Suprapubic skin (tissue), 4 donors: Measurements from ENCODE around the gene SLC37A1. TPM values are rescaled to one million over a fixed set of nuclear protein-coding genes. Genes with fewer than 3 reads are reported as not detected.

Experiments
- DNase-seq, 2 donors: peaks; one replicate each; pipeline ENCODE4 v3.0.0-alpha.2; 2019; ENCODE audit warnings: low spot score in 2 of 2
- H3K27ac ChIP-seq: fragments of 200-600 bp; sonication (generic); one replicate; pipeline ENCODE4 v1.5.1; 2019
- H3K27me3 ChIP-seq: fragments of 200-600 bp; sonication (generic); one replicate; pipeline ENCODE4 v1.5.1; 2019
- H3K36me3 ChIP-seq: fragments of 200-600 bp; sonication (generic); one replicate; pipeline ENCODE4 v1.5.1; 2019
- H3K4me1 ChIP-seq: fragments of 200-600 bp; sonication (generic); one replicate; pipeline ENCODE4 v1.5.1; 2019
- H3K4me3 ChIP-seq: fragments of 200-600 bp; sonication (generic); one replicate; pipeline ENCODE4 v1.5.1; 2019; ENCODE audit warnings: mild to moderate bottlenecking
- H3K9me3 ChIP-seq: fragments of 200-600 bp; sonication (generic); one replicate; pipeline ENCODE4 v1.5.1; 2019
- EP300 ChIP-seq: sonication (generic); formaldehyde crosslinking; IDR thresholded peaks from one replicate; pipeline ENCODE4 v1.6.1; 2017; ENCODE audit warnings: antibody characterized with exemption
- POLR2A ChIP-seq, 2 donors: fragments of 450-650 bp; IDR thresholded peaks; one replicate each; pipeline ENCODE4 v1.6.1; 2017; ENCODE audit warnings: antibody characterized with exemption in 2 of 2, mild to moderate bottlenecking in 2 of 2, moderate library complexity in 2 of 2
- POLR2AphosphoS5 ChIP-seq, 3 donors: sonication (generic); formaldehyde crosslinking; IDR thresholded peaks; one replicate each; pipeline ENCODE4 v1.6.1; 2017; ENCODE audit warnings: antibody characterized with exemption in 3 of 3
- WGBS: methylation state at CpG from one replicate; pipeline ENCODE4 v1.1.5; 2018; 5-methylcytosine and 5-hydroxymethylcytosine counted together
- total RNA-seq, 4 donors: library from RNA; depleted of rRNA; stranded (reverse); fragments of >200 nt; gene quantifications; one replicate each; pipeline ENCODE4 v1.1.0, GENCODE V29; 2016
- TF ChIP-seq, protein P1 (sequence below), 2 donors: fragments of 200-600 bp in 1 of 2; fragments of 450-650 bp in 1 of 2; sonication (generic) in 1 of 2; IDR thresholded peaks; one replicate each; pipeline ENCODE4 v1.5.1; 2016 to 2019; ENCODE audit warnings: antibody characterized with exemption in 2 of 2, mild to moderate bottlenecking in 1 of 2, moderate library complexity in 1 of 2

The SLC37A1 gene
- total RNA-seq, 4 donors from 2014 or later = 10.2 to 23.1 (median 19.6) TPM

DNA sequence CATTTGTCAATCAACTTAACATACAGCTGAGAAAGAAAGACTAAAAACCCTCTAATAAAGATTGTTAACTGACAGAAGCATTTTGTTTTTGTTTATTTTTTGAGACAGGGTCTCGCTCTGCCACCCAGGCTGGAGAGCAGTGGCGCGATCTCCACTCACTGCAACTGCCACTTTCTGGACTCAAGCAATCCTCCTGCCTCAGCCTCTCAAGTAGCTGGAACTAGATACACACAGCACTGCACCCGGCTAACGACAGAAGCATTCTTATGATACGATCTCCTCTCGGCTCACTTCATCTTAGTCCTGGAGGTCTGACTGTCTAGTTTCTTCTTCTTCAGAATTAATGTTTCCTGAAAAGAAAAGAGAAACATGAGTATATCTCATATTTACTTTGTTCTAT is 41.1 kb upstream of the SLC37A1 start:
- Histone ChIP-seq H3K36me3 (no peaks in the 10 kb centered on the region), H3K4me3 (no peak overlapping the region), H3K27me3 (no peaks in the 10 kb centered on the region), H3K27ac (no peak overlapping the region), H3K9me3 (no peaks in the 10 kb centered on the region), H3K4me1 (peaks cover 19% of the 10 kb centered on the region)
- peak in 1 of 2 donors; percentile 55 for DNase-seq
- 92% methylated on average over 7 of the region's 7 CpGs for WGBS
- TF ChIP-seq EP300 = no peak
- TF ChIP-seq, protein P1, sequence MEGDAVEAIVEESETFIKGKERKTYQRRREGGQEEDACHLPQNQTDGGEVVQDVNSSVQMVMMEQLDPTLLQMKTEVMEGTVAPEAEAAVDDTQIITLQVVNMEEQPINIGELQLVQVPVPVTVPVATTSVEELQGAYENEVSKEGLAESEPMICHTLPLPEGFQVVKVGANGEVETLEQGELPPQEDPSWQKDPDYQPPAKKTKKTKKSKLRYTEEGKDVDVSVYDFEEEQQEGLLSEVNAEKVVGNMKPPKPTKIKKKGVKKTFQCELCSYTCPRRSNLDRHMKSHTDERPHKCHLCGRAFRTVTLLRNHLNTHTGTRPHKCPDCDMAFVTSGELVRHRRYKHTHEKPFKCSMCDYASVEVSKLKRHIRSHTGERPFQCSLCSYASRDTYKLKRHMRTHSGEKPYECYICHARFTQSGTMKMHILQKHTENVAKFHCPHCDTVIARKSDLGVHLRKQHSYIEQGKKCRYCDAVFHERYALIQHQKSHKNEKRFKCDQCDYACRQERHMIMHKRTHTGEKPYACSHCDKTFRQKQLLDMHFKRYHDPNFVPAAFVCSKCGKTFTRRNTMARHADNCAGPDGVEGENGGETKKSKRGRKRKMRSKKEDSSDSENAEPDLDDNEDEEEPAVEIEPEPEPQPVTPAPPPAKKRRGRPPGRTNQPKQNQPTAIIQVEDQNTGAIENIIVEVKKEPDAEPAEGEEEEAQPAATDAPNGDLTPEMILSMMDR (IDR thresholded peaks at IDR 0.05) = no peak
- no peak for TF ChIP-seq POLR2A (IDR thresholded peaks at IDR 0.05)
- TF ChIP-seq POLR2AphosphoS5 (IDR thresholded peaks at IDR 0.05) = no peak

DNA sequence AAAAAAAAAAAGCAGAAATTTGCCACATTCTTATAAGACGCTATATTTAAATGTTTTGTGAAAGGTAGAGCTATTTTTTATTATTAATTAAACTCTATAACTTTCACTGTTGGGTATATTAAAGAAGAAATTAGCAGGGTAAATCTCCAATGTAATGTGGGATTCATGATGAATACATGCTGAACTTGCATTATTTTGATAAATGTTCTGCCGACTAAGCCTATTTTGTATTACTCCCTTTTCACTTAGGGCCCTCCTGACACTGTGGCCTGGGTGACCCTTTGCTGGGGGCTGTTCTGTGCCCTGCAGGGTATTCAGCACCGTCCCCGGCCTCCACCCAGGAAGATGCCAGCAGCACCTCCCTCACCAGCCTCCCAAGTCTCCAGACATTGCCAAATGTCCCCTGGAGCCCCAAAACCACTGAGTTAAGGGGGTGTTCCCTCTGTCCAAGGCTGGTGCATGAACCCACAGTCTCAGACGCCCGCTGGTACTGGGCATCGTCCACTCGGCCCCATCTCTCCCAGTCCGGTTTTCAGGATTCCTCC is 40.1 kb upstream of the SLC37A1 start:
- WGBS = 79% methylated on average over 9 of the region's 9 CpGs
- H3K27me3 ChIP-seq = no peaks in the 10 kb centered on the region
- TF ChIP-seq EP300 (no peak), POLR2AphosphoS5 (IDR thresholded peaks at IDR 0.05) (no peak), POLR2A (IDR thresholded peaks at IDR 0.05) (no peak)
- TF ChIP-seq, protein P1 (IDR thresholded peaks at IDR 0.05) = no peak
- H3K4me1 ChIP-seq = peaks cover 19% of the 10 kb centered on the region
- H3K27ac ChIP-seq = no peak overlapping the region
- no peaks in the 10 kb centered on the region for H3K36me3 ChIP-seq
- no peaks in the 10 kb centered on the region for H3K9me3 ChIP-seq
- H3K4me3 ChIP-seq = no peak overlapping the region
- DNase-seq = peak in 1 of 2 donors; percentile 49

DNA sequence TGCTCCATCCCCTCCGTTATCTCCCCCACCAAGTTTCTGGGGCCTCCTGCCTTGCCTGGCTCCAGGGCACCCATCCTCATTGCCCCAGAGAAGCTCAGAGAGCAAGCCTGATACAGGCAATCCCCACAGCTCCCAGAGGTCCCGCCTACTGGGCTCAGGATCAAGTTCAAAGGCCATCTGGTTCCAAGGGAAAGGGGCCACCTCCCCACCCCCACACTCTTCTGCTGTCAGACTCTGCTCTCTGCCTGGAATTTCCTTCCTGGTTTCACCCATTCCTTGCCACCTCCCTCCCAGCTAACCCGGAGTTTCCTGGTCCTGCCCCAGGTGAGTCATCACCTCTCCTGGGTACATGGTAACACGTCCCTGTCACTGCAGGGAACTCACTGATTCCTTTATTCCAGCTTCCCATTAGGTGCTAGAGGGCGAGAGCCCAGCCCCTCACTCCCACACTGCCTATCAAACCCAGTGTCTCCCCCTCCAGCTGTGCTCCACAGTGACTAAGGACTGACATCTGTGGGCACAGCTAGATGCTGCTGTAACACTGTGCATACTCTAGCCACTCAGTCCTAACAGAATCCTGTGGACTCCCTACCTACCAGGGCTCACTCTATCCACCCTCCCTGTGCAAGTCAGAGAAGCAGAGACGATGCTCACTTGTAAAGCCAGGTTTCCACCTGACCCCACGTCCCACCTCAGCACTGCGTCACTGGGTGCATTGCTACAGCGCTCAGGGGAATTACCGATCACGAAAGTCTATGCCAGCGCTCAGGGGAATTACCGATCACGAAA is 39.4 kb upstream of the SLC37A1 start:
- peak in 1 of 2 donors; percentile 58 for DNase-seq
- 33% methylated on average over 14 of the region's 14 CpGs for WGBS
- H3K9me3 ChIP-seq = no peaks in the 10 kb centered on the region
- peaks cover 16% of the 10 kb centered on the region for H3K4me1 ChIP-seq
- no peaks in the 10 kb centered on the region for H3K27me3 ChIP-seq
- no peak for TF ChIP-seq POLR2A (IDR thresholded peaks at IDR 0.05)
- TF ChIP-seq, protein P1 (IDR thresholded peaks at IDR 0.05) = no peak
- TF ChIP-seq EP300 = no peak
- no peak overlapping the region for H3K27ac ChIP-seq
- H3K36me3 ChIP-seq = no peaks in the 10 kb centered on the region
- H3K4me3 ChIP-seq = no peak overlapping the region

DNA sequence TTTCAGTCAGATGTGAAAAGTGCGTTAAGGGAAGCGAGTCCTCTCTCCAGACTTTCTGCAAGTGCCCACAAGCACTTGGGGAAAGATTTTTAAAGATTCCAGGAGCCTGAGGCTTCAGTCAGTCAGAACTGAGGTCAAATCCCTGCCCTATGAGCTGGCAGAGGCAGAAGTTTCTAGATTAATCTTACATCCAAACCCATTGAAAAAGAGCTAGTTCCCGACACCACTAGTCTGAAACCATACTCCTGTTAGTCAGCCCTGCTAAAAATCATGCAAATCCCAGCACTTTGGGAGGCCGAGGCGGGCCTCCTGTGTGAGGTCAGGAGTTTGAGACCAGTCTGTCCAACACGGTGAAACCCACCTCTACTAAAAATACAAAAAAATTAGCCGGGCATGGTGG is 38.6 kb upstream of the SLC37A1 start:
- TF ChIP-seq POLR2AphosphoS5 (IDR thresholded peaks at IDR 0.05) = no peak
- TF ChIP-seq POLR2A (IDR thresholded peaks at IDR 0.05) = no peak
- TF ChIP-seq, protein P1 (IDR thresholded peaks at IDR 0.05) = no peak
- TF ChIP-seq EP300 = no peak
- Histone ChIP-seq H3K4me3 (no peak overlapping the region), H3K4me1 (peaks cover 16% of the 10 kb centered on the region), H3K27me3 (no peaks in the 10 kb centered on the region), H3K9me3 (no peaks in the 10 kb centered on the region), H3K36me3 (no peaks in the 10 kb centered on the region), H3K27ac (no peak overlapping the region)
- 74% methylated on average over 7 of the region's 7 CpGs for WGBS
- peak in 1 of 2 donors; percentile 9 for DNase-seq

DNA sequence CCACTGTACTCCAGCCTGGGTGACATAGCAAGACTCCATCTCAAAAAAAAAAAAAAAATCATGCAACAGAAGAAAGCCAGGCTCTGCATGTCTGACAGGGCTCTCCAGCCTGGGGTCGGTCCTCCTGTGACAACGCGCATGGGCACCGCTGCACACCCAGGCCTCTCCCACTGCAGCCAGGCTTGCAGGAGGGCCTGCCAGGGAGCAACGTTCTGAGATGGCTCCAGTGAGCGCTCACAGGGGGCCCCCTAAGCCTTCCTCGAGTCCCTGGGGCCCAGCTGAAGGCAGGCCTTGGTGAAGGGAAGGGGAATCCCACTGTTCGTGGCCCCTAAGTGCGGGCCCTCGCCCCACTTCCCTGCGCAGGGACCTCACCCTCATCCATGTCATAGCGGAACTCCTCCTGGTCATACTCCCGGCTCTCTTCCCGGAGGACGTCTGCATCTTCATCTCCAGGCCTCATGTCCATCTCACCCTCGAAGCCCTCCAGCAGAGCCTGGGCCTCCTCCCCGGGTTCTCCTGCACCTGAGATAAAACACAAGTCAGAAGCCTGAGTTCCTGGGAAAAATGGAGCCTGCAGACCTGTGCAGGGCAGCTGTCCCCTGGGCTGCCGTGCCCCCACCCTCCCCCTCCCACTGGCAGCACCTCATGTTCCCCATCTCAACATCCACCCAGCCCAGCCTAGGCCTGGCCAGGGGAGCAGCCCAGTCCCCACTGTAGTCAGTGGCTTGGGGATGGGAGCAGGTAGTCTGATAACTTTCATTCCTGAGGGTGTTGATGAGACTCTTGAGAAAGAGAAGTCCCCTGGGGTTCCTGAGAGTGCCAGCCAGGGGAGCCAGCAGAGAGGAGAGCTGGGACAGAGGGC is 37.9 kb upstream of the SLC37A1 start:
- no peaks in the 10 kb centered on the region for H3K9me3 ChIP-seq
- WGBS = 83% methylated on average over 18 of the region's 18 CpGs
- no peak for DNase-seq
- TF ChIP-seq, protein P1 (IDR thresholded peaks at IDR 0.05) = no peak
- TF ChIP-seq POLR2AphosphoS5 (IDR thresholded peaks at IDR 0.05) (no peak), EP300 (no peak), POLR2A (IDR thresholded peaks at IDR 0.05) (no peak)
- H3K36me3 ChIP-seq = no peaks in the 10 kb centered on the region
- H3K4me1 ChIP-seq = peaks cover 16% of the 10 kb centered on the region
- H3K4me3 ChIP-seq = no peak overlapping the region
- H3K27ac ChIP-seq = no peak overlapping the region
- no peaks in the 10 kb centered on the region for H3K27me3 ChIP-seq
